CD4-positive, CD25-positive, alpha-beta regulatory T cell (primary cell): ENCODE measurements around the gene YIPF2. TPM values are rescaled to one million over a fixed set of nuclear protein-coding genes. Genes with fewer than 3 reads are reported as not detected.

Experiments used
- ATAC-seq, 2 donors: fragments of 150-1000 bp; cut with Tn5 transposase; one replicate each; pipeline ENCODE4 v1.10.0; 2021; ENCODE audit warnings: low read depth in 2 of 2, moderate number of reproducible peaks in 2 of 2, moderate library complexity in 1 of 2
- DNase-seq, 3 donors: peaks; one replicate each; pipeline versions ENCODE4 v3.0.0 to v3.0.0-alpha.2; 2012 to 2022; ENCODE audit warnings: mixed read lengths in 1 of 3
- H3K27ac ChIP-seq: one replicate; pipeline ENCODE4 v1.7.0; 2013; ENCODE audit warnings: mild to moderate bottlenecking, low read length; ENCODE audit not compliant: insufficient read depth, poor library complexity, severe bottlenecking
- H3K27me3 ChIP-seq: one replicate; pipeline ENCODE4 v1.7.0; 2013; ENCODE audit warnings: low read length; ENCODE audit not compliant: control insufficient read depth, insufficient read depth
- H3K36me3 ChIP-seq: one replicate; pipeline ENCODE4 v1.7.0; 2013; ENCODE audit warnings: mild to moderate bottlenecking, low read length, moderate library complexity; ENCODE audit not compliant: control insufficient read depth, insufficient read depth
- H3K4me1 ChIP-seq: 2 replicates; pipeline ENCODE4 v1.7.0; 2013; ENCODE audit warnings: mild to moderate bottlenecking, low read length; ENCODE audit not compliant: insufficient read depth, control insufficient read depth, poor library complexity, severe bottlenecking
- H3K4me3 ChIP-seq: one replicate; pipeline ENCODE4 v1.7.0; 2013; ENCODE audit warnings: low read depth, mild to moderate bottlenecking, low read length, moderate library complexity
- H3K9me3 ChIP-seq, 2 experiments: 1 replicate in 1 of 2; 2 replicates in 1 of 2; pipeline ENCODE4 v1.7.0; 2013; ENCODE audit warnings: low read length in 2 of 2, mild to moderate bottlenecking in 1 of 2, moderate library complexity in 1 of 2; ENCODE audit not compliant: control insufficient read depth in 2 of 2
- H3K27ac Mint-ChIP-seq, 3 donors: one replicate each; pipeline ENCODE4 v1.8.0; 2020 to 2022; ENCODE audit warnings: mild to moderate bottlenecking in 3 of 3, mixed read lengths in 3 of 3, moderate library complexity in 2 of 3
- H3K27me3 Mint-ChIP-seq: one replicate; pipeline ENCODE4 v1.8.0; 2022; ENCODE audit warnings: mild to moderate bottlenecking, mixed read lengths
- H3K36me3 Mint-ChIP-seq: one replicate; pipeline ENCODE4 v1.8.0; 2020; ENCODE audit warnings: mixed read lengths
- H3K4me1 Mint-ChIP-seq, 4 donors: one replicate each; pipeline ENCODE4 v1.8.0; 2020 to 2022; ENCODE audit warnings: mixed read lengths in 4 of 4, mild to moderate bottlenecking in 1 of 4
- H3K4me3 Mint-ChIP-seq, 4 donors: one replicate each; pipeline ENCODE4 v1.8.0; 2020 to 2022; ENCODE audit warnings: mild to moderate bottlenecking in 4 of 4, mixed read lengths in 4 of 4, moderate library complexity in 3 of 4
- H3K9me3 Mint-ChIP-seq, 7 donors: one replicate each; pipeline ENCODE4 v1.8.0; 2020 to 2022; ENCODE audit warnings: mixed read lengths in 7 of 7, mild to moderate bottlenecking in 3 of 7, moderate library complexity in 2 of 7
- polyA plus RNA-seq, 4 donors: library from polyadenylated mRNA; unstranded; fragments of 300-500 nt; fragmentation: Illumina TruSeq; gene quantifications; one replicate each; pipeline ENCODE4 v1.2.3, GENCODE V29; 2021
- total RNA-seq: library from RNA; stranded (reverse); gene quantifications from one replicate; pipeline ENCODE4 v1.2.3, GENCODE V29; 2022

Gene YIPF2
- total and polyA plus RNA-seq, 5 donors from 2014 or later = 10.7 to 22.0 (median 12.9) TPM

- Mint-ChIP-seq H3K36me3 (peaks cover 4% of the 10 kb centered on the region), H3K4me1 (peaks cover 17 to 49% (median 23%) of the 10 kb centered on the region in 4 donors), H3K4me3 (peak overlapping the region in 1 of 4 donors; percentile 38), H3K9me3 (no peaks in the 10 kb centered on the region), H3K27me3 (peaks cover 5% of the 10 kb centered on the region), H3K27ac (peak overlapping the region in 1 of 3 donors; percentile 36)
- H3K36me3 ChIP-seq = no peaks in the 10 kb centered on the region
- H3K4me1 ChIP-seq = peaks cover 12% of the 10 kb centered on the region
- no peak overlapping the region for H3K4me3 ChIP-seq
- no peaks in the 10 kb centered on the region for H3K9me3 ChIP-seq
- ATAC-seq = no peak
- no peak for DNase-seq
- H3K27ac ChIP-seq = no peak overlapping the region
- H3K27me3 ChIP-seq = no peaks in the 10 kb centered on the region
Measured at GRCh38 chr19:10876459-10877240, 51.8 kb downstream of the YIPF2 start.

DNA sequence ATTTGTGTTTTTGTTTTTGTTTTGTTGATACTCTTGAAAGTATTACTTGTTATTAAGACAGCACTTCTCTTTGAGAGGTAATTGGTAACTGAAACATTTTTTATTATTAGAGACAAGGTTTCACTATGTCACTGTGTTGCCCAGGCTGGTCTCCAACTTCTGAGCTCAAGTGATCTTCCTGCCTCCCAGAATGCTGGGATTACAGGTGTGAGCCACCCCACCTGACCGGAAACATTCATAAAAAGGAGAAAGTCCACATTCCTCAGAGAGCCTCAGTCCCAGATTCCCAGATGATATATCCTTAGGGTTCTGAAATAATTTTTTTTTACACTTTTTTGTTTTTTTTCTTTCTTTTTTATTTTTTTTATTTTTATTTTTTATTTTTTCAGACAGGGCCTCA is 54.4 kb downstream of the YIPF2 start:
- Histone ChIP-seq H3K9me3 (no peaks in the 10 kb centered on the region), H3K27me3 (no peaks in the 10 kb centered on the region), H3K27ac (no peak overlapping the region), H3K36me3 (no peaks in the 10 kb centered on the region), H3K4me3 (no peak overlapping the region), H3K4me1 (peaks cover 17% of the 10 kb centered on the region)
- Mint-ChIP-seq H3K27ac (no peak overlapping the region), H3K27me3 (peaks cover 5% of the 10 kb centered on the region), H3K4me1 (peaks cover 12 to 47% (median 17%) of the 10 kb centered on the region in 4 donors), H3K9me3 (no peaks in the 10 kb centered on the region), H3K36me3 (no peaks in the 10 kb centered on the region), H3K4me3 (peak overlapping the region; percentile 69 to 98 (median 80))
- no peak for DNase-seq
- no peak for ATAC-seq

DNA sequence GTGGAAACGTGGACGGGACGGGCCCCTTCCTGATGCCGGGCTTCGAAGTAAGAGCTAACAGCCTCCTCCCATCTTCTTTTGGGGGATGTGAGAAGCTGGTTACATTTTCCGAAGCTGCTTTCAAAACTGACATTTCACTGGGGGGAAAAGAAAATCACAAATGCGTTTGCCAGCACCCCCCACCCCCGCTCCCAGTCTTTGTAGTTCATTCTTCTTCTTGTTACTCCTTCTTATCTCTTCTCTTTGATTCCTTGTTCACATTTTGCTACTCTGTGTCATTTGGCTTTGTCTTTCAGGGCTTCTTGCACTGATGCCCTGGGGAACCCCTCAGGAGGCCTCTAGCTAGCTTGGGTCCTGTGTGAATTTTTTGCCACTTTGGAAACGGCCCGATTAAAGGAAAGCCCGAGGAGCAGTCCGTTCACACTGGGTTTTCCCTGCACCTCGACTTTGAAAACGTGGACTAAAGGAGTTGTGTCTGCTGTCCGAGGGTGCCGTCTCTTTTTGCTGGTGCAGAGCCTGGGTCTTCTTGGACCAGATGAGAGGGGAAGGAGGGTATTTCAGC is 55.8 kb downstream of the YIPF2 start:
- Mint-ChIP-seq H3K4me3 (peak overlapping the region; percentile 83 to 98 (median 88)), H3K36me3 (no peaks in the 10 kb centered on the region), H3K27ac (peak overlapping the region; percentile 43 to 84 (median 54)), H3K9me3 (no peaks in the 10 kb centered on the region), H3K4me1 (peaks cover 3 to 44% (median 21%) of the 10 kb centered on the region in 4 donors), H3K27me3 (peaks cover 5% of the 10 kb centered on the region)
- Histone ChIP-seq H3K27me3 (no peaks in the 10 kb centered on the region), H3K4me1 (peaks cover 17% of the 10 kb centered on the region), H3K4me3 (peak overlapping the region; percentile 64), H3K36me3 (no peaks in the 10 kb centered on the region), H3K9me3 (no peaks in the 10 kb centered on the region), H3K27ac (no peak overlapping the region)
- peak in 2 of 3 donors; percentile 12 to 17 for DNase-seq
- no peak for ATAC-seq

Other genes with a start within 250 kb of the YIPF2 start
- 37.2 TPM for gene QTRT1, start 227.2 kb downstream of the YIPF2 start, total RNA-seq
- gene QTRT1, start 227.2 kb downstream of the YIPF2 start, polyA plus RNA-seq = 10 to 100 TPM; 30.6 to 43.7 (median 36.9) TPM
- gene DNM2, start 210.6 kb downstream of the YIPF2 start, total RNA-seq = 269 TPM
- 10 to 100 TPM; 61.8 to 63.6 (median 62.8) TPM for gene DNM2, start 210.6 kb downstream of the YIPF2 start, polyA plus RNA-seq
- gene TMED1, start 92.4 kb downstream of the YIPF2 start, total RNA-seq = 10.2 TPM
- gene TMED1, start 92.4 kb downstream of the YIPF2 start, polyA plus RNA-seq = 10 to 100 TPM; 24.8 to 30.3 (median 27.5) TPM
- gene C19orf38, start 80.2 kb downstream of the YIPF2 start, total RNA-seq = 0.49 TPM
- 1 to 10 TPM in 1 of 4 donors, under 1 TPM in 2, not detected in 1; 0.40 to 1.1 (median 0.67) TPM for gene C19orf38, start 80.2 kb downstream of the YIPF2 start, polyA plus RNA-seq
- 26.0 TPM for gene CARM1, start 57.1 kb downstream of the YIPF2 start, total RNA-seq
- under 1 TPM; 0.39 to 0.94 (median 0.53) TPM for gene CARM1, start 57.1 kb downstream of the YIPF2 start, polyA plus RNA-seq
- 21.8 TPM for gene TIMM29, start 172 bp upstream of the YIPF2 start, total RNA-seq
- 10 to 100 TPM; 30.7 to 38.3 (median 33.8) TPM for gene TIMM29, start 172 bp upstream of the YIPF2 start, polyA plus RNA-seq
- gene SMARCA4, start 32.4 kb upstream of the YIPF2 start, total RNA-seq = 79.5 TPM
- gene SMARCA4, start 32.4 kb upstream of the YIPF2 start, polyA plus RNA-seq = 1 to 10 TPM; 6.3 to 8.7 (median 7.2) TPM
- 108 TPM for gene LDLR, start 160.8 kb upstream of the YIPF2 start, total RNA-seq
- gene LDLR, start 160.8 kb upstream of the YIPF2 start, polyA plus RNA-seq = 10 to 100 TPM in 2 of 4 donors, 1 to 10 TPM in 2; 5.1 to 12.7 (median 10.2) TPM
- gene SPC24, start 227.1 kb upstream of the YIPF2 start, total RNA-seq = 3.2 TPM
- 1 to 10 TPM in 2 of 4 donors, under 1 TPM in 2; 0.41 to 3.1 (median 0.99) TPM for gene SPC24, start 227.1 kb upstream of the YIPF2 start, polyA plus RNA-seq